ENCODE results near the gene IGSF9B.
A peak's percentile ranks its signal among the peaks of the same experiment; 100 is the strongest.
"Not testable (repeated sequence)": the region's sequence is repeated elsewhere in the genome, so short reads cannot be mapped to it uniquely, and the experiment has no call there.

Gene IGSF9B, protein sequence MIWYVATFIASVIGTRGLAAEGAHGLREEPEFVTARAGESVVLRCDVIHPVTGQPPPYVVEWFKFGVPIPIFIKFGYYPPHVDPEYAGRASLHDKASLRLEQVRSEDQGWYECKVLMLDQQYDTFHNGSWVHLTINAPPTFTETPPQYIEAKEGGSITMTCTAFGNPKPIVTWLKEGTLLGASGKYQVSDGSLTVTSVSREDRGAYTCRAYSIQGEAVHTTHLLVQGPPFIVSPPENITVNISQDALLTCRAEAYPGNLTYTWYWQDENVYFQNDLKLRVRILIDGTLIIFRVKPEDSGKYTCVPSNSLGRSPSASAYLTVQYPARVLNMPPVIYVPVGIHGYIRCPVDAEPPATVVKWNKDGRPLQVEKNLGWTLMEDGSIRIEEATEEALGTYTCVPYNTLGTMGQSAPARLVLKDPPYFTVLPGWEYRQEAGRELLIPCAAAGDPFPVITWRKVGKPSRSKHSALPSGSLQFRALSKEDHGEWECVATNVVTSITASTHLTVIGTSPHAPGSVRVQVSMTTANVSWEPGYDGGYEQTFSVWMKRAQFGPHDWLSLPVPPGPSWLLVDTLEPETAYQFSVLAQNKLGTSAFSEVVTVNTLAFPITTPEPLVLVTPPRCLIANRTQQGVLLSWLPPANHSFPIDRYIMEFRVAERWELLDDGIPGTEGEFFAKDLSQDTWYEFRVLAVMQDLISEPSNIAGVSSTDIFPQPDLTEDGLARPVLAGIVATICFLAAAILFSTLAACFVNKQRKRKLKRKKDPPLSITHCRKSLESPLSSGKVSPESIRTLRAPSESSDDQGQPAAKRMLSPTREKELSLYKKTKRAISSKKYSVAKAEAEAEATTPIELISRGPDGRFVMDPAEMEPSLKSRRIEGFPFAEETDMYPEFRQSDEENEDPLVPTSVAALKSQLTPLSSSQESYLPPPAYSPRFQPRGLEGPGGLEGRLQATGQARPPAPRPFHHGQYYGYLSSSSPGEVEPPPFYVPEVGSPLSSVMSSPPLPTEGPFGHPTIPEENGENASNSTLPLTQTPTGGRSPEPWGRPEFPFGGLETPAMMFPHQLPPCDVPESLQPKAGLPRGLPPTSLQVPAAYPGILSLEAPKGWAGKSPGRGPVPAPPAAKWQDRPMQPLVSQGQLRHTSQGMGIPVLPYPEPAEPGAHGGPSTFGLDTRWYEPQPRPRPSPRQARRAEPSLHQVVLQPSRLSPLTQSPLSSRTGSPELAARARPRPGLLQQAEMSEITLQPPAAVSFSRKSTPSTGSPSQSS (N-terminal part only)

DNA sequence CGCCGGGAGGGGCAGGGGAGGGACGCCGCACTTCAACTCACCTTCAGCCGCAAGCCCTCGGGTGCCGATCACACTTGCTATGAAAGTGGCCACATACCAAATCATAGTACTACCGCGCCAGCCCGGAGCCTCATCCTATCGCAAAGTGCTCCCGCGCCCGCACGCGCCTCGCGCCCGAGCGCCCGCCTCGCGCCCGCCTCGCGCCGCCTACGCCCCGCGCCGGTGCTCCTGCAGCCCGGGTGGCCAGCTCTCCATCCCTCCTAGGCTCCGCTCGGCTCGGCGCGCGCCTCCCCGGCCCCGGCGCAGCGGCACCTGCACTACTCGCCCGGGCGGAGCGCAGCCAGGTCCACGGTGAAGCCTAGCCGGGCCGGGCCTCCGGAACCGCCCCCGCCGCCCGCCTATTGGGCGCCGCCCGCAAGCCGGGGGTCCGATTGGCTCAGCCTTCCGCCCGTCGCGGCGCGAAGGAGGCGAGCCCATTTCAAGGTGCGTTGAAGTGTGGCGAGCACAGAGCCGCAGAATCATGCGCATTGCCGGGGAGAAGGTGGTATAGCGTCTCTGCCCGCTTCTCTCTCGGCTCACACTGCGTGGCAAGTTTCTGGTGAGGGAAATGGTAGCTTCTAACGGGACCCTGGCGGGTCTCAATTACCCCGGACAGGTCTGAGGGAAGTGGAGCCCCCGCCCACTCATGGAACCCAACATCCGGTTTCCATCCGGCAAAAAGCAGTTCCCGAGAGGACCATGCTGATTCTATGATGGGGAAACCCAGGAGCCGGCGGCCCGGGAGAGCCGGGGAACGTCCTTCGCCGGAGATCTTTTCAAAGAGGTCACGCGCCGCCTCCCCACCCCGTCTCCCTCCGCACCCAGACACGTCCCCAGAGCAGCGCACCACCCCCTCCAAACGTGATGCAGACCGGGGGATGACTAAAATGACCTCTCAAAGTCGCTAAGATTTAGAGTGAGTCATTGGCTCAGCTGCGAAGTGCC, at the start of gene IGSF9B:
TSS of gene IGSF9B (minus strand) at position 319 of the 984 bp plus-strand sequence. CDS start at position 105, 214 bp downstream.
- peak within 1 kb of the TSS; percentile 57 for H3K4me3 ChIP-seq (ENCODE audit: low read depth, low read length)
- peak; percentile 70 for DNase-seq (ENCODE audit: low read depth)
- TF ChIP-seq, protein P1, sequence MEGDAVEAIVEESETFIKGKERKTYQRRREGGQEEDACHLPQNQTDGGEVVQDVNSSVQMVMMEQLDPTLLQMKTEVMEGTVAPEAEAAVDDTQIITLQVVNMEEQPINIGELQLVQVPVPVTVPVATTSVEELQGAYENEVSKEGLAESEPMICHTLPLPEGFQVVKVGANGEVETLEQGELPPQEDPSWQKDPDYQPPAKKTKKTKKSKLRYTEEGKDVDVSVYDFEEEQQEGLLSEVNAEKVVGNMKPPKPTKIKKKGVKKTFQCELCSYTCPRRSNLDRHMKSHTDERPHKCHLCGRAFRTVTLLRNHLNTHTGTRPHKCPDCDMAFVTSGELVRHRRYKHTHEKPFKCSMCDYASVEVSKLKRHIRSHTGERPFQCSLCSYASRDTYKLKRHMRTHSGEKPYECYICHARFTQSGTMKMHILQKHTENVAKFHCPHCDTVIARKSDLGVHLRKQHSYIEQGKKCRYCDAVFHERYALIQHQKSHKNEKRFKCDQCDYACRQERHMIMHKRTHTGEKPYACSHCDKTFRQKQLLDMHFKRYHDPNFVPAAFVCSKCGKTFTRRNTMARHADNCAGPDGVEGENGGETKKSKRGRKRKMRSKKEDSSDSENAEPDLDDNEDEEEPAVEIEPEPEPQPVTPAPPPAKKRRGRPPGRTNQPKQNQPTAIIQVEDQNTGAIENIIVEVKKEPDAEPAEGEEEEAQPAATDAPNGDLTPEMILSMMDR (IDR thresholded peaks at IDR 0.05; ENCODE audit: control insufficient read depth, extremely low read depth, insufficient read depth) = no peak

DNA sequence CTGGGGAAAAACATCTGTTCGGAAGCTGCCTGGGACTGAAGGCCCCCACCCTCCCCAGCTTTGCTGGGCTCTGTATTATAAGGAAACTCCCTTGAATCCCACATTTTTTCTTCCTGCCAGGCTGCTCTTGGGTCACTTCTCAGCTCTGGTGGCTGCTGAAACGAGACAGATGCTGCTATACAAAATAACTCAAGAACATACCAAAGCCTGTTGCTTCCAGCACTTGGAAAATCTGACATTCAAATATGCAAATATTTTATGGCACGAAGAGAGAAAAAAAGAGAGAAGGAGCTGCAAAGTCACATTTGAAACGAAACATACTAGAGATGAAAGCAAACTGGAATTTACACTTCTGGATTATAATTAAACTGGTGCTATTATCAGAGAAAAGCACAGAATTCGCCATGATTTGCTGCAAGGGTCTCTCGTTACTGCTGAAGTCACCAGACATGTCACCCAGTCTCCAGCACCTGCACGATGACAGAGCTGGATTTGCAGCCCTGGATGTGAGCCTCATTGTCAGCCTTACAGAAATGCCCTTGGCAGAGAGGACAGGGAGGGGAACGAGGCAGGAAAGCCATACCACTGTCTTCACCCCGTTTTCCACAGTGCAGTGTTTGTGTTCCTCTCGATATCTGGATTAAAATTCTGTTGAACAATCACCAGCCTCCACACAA, 47.9 kb upstream of the IGSF9B start:
- DNase-seq (ENCODE audit: low read depth) = no peak
- TF ChIP-seq, protein P1 (IDR thresholded peaks at IDR 0.05; ENCODE audit: control insufficient read depth, extremely low read depth, insufficient read depth) = no peak
- no peak overlapping the region for H3K4me3 ChIP-seq (ENCODE audit: low read depth, low read length)

DNA sequence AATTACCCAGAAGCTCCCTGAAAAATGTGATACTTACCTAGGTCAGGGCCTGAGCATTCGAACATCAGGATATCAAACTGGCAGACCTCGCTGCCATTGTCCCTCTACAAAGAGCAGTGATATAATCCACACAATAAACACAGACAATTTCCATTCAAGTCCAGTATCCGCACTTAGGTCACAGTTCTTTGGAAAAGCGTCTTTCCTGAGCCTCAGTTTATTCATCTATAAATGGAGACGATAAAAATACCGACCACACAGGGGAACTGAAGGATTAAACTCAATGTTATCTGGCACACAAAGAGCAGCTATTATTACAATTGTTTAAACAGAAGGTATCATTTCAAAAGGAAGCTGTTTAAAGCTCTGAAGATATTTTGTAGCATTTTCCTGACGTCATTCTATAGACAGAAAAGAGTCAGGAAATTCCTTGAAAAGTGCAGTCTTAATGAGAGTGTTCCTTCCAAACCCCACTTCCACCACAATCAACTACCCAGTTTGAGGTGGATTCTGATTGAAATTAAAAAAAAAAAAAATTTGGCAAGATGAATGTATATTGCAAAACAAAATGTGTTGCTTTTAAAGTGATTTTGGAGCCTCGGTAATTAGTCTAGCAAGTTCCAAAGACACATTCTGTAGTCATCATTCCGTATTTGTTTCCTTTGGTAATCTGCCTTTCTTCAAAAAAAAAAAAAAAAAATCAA, 47.2 kb upstream of the IGSF9B start:
- TF ChIP-seq, protein P1 (IDR thresholded peaks at IDR 0.05; ENCODE audit: control insufficient read depth, extremely low read depth, insufficient read depth) = no peak

DNA sequence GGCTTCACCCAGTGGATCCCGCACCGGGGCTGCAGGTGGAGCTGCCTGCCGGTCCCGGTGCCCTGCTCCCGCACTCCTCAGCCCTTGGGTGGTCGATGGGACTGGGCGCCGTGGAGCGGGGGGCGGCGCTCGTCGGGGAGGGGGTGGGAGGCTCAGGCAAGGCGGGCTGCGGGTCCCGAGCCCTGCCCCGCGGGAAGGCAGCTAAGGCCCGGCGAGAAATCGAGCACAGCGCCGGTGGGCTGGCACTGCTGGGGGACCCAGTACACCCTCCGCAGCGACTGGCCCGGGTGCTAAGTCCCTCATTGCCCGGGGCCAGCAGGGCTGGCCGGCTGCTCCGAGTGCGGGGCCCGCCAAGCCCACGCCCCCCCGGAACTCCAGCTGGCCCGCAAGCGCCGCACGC, 46.1 kb upstream of the IGSF9B start:
- not testable (repeated sequence) for H3K4me3 ChIP-seq (ENCODE audit: low read depth, low read length); DNase-seq (ENCODE audit: low read depth)

More for the DNA sequence above, 47.2 kb upstream of the IGSF9B start:
- no peak overlapping the region for H3K4me3 ChIP-seq (ENCODE audit: low read depth, low read length)
- no peak for DNase-seq (ENCODE audit: low read depth)

DNA sequence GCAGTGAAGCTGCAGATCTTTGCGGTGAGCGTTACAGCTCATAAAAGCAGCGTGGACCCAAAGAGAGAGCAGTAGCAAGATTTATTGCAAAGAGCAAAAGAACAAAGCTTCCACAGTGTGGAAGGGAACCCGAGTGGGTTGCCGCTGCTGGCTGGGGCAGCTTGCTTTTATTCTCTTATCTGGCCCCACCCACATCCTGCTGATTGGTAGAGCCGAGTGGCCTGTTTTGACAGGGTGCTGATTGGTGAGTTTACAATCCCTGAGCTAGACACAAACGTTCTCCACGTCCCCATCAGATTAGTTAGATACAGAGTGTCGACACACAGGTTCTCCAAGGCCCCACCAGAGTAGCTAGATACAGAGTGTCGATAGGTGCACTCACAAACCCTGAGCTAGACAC, 45.6 kb upstream of the IGSF9B start:
- not testable (repeated sequence) for H3K4me3 ChIP-seq (ENCODE audit: low read depth, low read length); DNase-seq (ENCODE audit: low read depth)

DNA sequence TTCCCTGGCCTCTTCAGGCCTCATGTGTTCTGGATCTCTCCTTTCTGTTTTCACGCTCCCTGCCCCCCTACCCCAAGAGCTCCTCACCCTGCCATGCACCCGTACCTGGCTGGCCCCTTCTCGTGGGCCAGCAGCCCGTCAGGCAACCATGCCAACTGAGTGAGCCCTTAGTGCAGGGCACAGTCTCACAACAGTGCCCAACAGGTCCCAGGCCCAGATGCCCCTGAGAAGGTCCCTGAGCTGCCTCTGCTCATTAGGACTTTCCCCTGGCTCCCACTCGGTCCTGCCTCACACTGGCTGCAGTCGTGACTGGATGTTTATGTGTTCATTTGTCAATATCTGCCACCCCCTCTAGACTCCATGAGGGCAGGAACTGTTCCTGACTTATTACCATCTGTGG, 44.8 kb upstream of the IGSF9B start:
- TF ChIP-seq, protein P1 (IDR thresholded peaks at IDR 0.05; ENCODE audit: control insufficient read depth, extremely low read depth, insufficient read depth) = no peak
- no peak overlapping the region for H3K4me3 ChIP-seq (ENCODE audit: low read depth, low read length)
- DNase-seq (ENCODE audit: low read depth) = no peak
